Right lobe of liver (tissue), 4 donors: ENCODE results near the gene RFC3.

Source experiments
- CTCF ChIP-seq, 4 donors: fragments of 200-600 bp in 3 of 4; fragments of 450-650 bp in 1 of 4; IDR thresholded peaks; one replicate each; pipeline versions ENCODE4 v1.5.1 to v1.8.0; 2016 to 2022; ENCODE audit warnings: antibody characterized with exemption in 4 of 4, mild to moderate bottlenecking in 2 of 4
- POLR2A ChIP-seq: fragments of 450-650 bp; IDR thresholded peaks from one replicate; pipeline ENCODE4 v1.6.1; 2017; ENCODE audit warnings: antibody characterized with exemption, mild to moderate bottlenecking
- donor health status: DM: no; HTN: no; CAD: no.
- donor health status: DM: no; HTN: no; CAD: no.
- donor health status: DM: no; HTN: yes; CAD: no.

- TF ChIP-seq CTCF (IDR thresholded peaks at IDR 0.05): no peak
- no peak for TF ChIP-seq POLR2A
These were observed 44.0 kb upstream of the RFC3 start for GRCh38 chr13:33773790-33774462.
